ENCODE measurements around the gene LRRC74A. TPM values are rescaled to one million over a fixed set of nuclear protein-coding genes. Genes with fewer than 3 reads are reported as not detected.
A peak's percentile ranks its signal among the peaks of the same experiment; 100 is the strongest.

Gene LRRC74A
- total and polyA plus RNA-seq, 2 of the 4 experiments (the other 2 are of a cell fraction), result not detected

DNA sequence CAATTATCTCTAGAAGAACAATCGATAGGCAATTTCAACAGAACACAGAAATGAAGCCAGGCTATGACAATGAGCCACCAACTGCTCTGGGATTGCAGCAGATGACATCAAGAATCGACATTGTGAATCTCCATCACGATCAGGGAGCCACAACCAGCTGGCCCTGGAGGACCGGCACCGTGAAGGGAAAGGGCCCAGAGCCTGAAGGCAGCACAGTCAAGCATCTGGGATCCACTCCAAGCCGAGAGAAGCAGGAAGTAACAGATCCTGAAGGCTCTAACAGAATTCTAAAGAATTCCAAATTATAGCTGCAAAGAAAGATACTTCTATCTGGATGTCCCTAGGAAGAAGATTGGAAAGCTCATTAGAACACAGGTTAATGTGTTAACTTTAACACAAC lies 61.0 kb downstream of the LRRC74A start:
- Histone ChIP-seq H3K4ac (ENCODE audit: low read depth, low read length) (0 out of 2 replicates have a peak overlapping the region, but pooled peaks have one; percentile 45), H4K20me1 (ENCODE audit: insufficient read depth, low read length) (no peaks in the 10 kb centered on the region), H2BK5ac (ENCODE audit: low read depth, low read length, poor library complexity, severe bottlenecking) (no peak overlapping the region), H2AK5ac (ENCODE audit: low read depth, low read length) (no peak overlapping the region), H3K4me3 (ENCODE audit: insufficient read depth, low read depth, low read length) (no peak overlapping the region), H2BK20ac (ENCODE audit: low read depth, low read length) (no peak overlapping the region), H3K36me3 (ENCODE audit: control insufficient read depth, insufficient read depth, low read length) (no peaks in the 10 kb centered on the region), H3K4me2 (ENCODE audit: low read depth, low read length) (no peak overlapping the region), H3K23ac (ENCODE audit: low read depth, low read length) (no peak overlapping the region), H2BK15ac (ENCODE audit: low read depth, low read length) (no peak overlapping the region), H2BK120ac (ENCODE audit: low read depth, low read length) (no peak overlapping the region), H3K9me3 (ENCODE audit: control insufficient read depth, insufficient read depth, low read length) (no peaks in the 10 kb centered on the region), H3K18ac (ENCODE audit: low read depth, low read length) (no peak overlapping the region), H3K4me1 (ENCODE audit: control insufficient read depth, insufficient read depth, low read length) (peaks cover 2% of the 10 kb centered on the region; the same call in 1 of the 2 replicates), H4K91ac (ENCODE audit: insufficient read depth, low read depth, low read length) (no peak overlapping the region), H4K5ac (ENCODE audit: low read depth, low read length) (no peak overlapping the region), H3K9ac (ENCODE audit: low read depth, low read length) (no peak overlapping the region), H3K27ac (ENCODE audit: insufficient read depth, low read length) (no peak overlapping the region), H3K9me1 (ENCODE audit: insufficient read depth, low read length) (no peaks in the 10 kb centered on the region), H4K8ac (ENCODE audit: low read depth in 2 of 2, low read length in 2 of 2) (peak overlapping the region in 1 of 2 experiments; percentile 58; a peak in 1 of 4 replicates), H3K56ac (ENCODE audit: extremely low read depth, insufficient read depth, low read length) (no peak overlapping the region), H2AFZ (replicated peaks; ENCODE audit: low read length, poor library complexity) (peak overlapping the region; percentile 70), H2AK9ac (replicated peaks; ENCODE audit: low read depth, low read length, poor library complexity) (no peak overlapping the region), H3K79me1 (ENCODE audit: low read depth in 1 of 2, low read length in 2 of 2) (no peaks in the 10 kb centered on the region), H3K14ac (replicated peaks; ENCODE audit: low read depth, low read length) (no peak overlapping the region), H3K27me3 (ENCODE audit: control insufficient read depth, insufficient read depth, low read length) (peaks cover 1% of the 10 kb centered on the region; the same call in 1 of the 2 replicates)
- 100% methylated on average over 1 of the region's 6 CpGs; no CpG with 5 or more reads in 1 of the 2 experiments for WGBS, 2 experiments (ENCODE audit: extremely low coverage in 2 of 2, insufficient read length in 1 of 2)
- ATAC-seq (ENCODE audit: low read depth) (peak; percentile 69; the same call in 1 of the 2 replicates), DNase-seq (peak; percentile 22)
- CTCF ChIA-PET, result interaction anchor here (1.0 to 1.5 kb wide), 2 partner anchors 11 to 26 kb away, joined by 4 to 6 read pairs; no protein-coding TSS in a partner anchor
- intact Hi-C loops (cut with micrococcal nuclease) (no loop called here), in situ Hi-C loops (cut with MboI; ENCODE audit: low sequenced_read_pairs) (loop anchor here (25.0 kb wide), 1 partner anchor 425 kb away; the partner anchor contains the start of genes GSTZ1 and POMT2), dilution Hi-C loops (cut with HindIII; ENCODE audit: low sequenced_read_pairs, unreplicated experiment) (loop anchor here (25.0 kb wide), 1 partner anchor 200 kb away; the partner anchor contains the start of gene CIPC)
- BruUV-seq (replicated peaks), result no TSS peak
- POLR2A ChIA-PET (ENCODE audit: unreplicated experiment), result interaction anchor here (0.6 kb wide), 1 partner anchor 142 kb away, joined by 3 read pairs; no protein-coding TSS in a partner anchor
- TF ChIP-seq, protein P1, sequence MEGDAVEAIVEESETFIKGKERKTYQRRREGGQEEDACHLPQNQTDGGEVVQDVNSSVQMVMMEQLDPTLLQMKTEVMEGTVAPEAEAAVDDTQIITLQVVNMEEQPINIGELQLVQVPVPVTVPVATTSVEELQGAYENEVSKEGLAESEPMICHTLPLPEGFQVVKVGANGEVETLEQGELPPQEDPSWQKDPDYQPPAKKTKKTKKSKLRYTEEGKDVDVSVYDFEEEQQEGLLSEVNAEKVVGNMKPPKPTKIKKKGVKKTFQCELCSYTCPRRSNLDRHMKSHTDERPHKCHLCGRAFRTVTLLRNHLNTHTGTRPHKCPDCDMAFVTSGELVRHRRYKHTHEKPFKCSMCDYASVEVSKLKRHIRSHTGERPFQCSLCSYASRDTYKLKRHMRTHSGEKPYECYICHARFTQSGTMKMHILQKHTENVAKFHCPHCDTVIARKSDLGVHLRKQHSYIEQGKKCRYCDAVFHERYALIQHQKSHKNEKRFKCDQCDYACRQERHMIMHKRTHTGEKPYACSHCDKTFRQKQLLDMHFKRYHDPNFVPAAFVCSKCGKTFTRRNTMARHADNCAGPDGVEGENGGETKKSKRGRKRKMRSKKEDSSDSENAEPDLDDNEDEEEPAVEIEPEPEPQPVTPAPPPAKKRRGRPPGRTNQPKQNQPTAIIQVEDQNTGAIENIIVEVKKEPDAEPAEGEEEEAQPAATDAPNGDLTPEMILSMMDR (conservative IDR thresholded peaks at IDR 0.05; ENCODE audit: low read depth, low read length), result no peak
- TF ChIP-seq, protein P2, sequence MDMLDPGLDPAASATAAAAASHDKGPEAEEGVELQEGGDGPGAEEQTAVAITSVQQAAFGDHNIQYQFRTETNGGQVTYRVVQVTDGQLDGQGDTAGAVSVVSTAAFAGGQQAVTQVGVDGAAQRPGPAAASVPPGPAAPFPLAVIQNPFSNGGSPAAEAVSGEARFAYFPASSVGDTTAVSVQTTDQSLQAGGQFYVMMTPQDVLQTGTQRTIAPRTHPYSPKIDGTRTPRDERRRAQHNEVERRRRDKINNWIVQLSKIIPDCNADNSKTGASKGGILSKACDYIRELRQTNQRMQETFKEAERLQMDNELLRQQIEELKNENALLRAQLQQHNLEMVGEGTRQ (IDR thresholded peaks at IDR 0.05; ENCODE audit: low read depth, low read length), result no peak
- TF ChIP-seq FOS (IDR thresholded peaks at IDR 0.05; ENCODE audit: low read depth, low read length) (no peak), MXI1 (IDR thresholded peaks at IDR 0.05; ENCODE audit: borderline replicate concordance, low read depth, low read length) (no peak), MAZ (IDR thresholded peaks at IDR 0.05; ENCODE audit: borderline replicate concordance, low read depth, low read length) (no peak), SMC3 (IDR thresholded peaks at IDR 0.05; ENCODE audit: low read depth, low read length) (no peak), POLR2A (IDR thresholded peaks at IDR 0.05; ENCODE audit: low read depth, low read length) (no peak), RAD21 (IDR thresholded peaks at IDR 0.05; ENCODE audit: low read length) (no peak)
- TF ChIP-seq, protein P3, sequence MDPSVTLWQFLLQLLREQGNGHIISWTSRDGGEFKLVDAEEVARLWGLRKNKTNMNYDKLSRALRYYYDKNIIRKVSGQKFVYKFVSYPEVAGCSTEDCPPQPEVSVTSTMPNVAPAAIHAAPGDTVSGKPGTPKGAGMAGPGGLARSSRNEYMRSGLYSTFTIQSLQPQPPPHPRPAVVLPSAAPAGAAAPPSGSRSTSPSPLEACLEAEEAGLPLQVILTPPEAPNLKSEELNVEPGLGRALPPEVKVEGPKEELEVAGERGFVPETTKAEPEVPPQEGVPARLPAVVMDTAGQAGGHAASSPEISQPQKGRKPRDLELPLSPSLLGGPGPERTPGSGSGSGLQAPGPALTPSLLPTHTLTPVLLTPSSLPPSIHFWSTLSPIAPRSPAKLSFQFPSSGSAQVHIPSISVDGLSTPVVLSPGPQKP (IDR thresholded peaks at IDR 0.05; ENCODE audit: borderline replicate concordance, low read depth, low read length), result no peak

All from IMR-90 (cell line).